Naive thymus-derived CD4-positive, alpha-beta T cell (primary cell): Measurements from ENCODE around the gene CETN1. TPM values are rescaled to one million over a fixed set of nuclear protein-coding genes. Genes with fewer than 3 reads are reported as not detected.

Source experiments
- ATAC-seq: fragments of 150-1000 bp; cut with Tn5 transposase; 2 replicates; pipeline ENCODE4 v1.10.0; 2021; ENCODE audit warnings: mild to moderate bottlenecking, moderate library complexity
- CTCF ChIA-PET: fragments of 350-600 bp; sonication (Branson Sonifier 250); formaldehyde crosslinking; loops from one replicate; lab custom pipeline; 2021; ENCODE audit warnings: antibody characterized with exemption; lab: Charles Lee
- POLR2A ChIA-PET: fragments of 350-600 bp; sonication (Branson Sonifier 250); formaldehyde crosslinking; loops from one replicate; lab custom pipeline; 2021; ENCODE audit warnings: antibody characterized with exemption, inconsistent platforms; lab: Charles Lee
- DNase-seq, 9 donors: peaks; one replicate each; pipeline versions ENCODE4 v3.0.0 to v3.0.0-alpha.2; 2020 to 2022; ENCODE audit warnings: mixed read lengths in 1 of 9
- H3K27ac ChIP-seq: one replicate; pipeline ENCODE4 v1.7.0; 2013; ENCODE audit warnings: mild to moderate bottlenecking, low read depth, low read length, moderate library complexity
- H3K27me3 ChIP-seq, 2 donors: one replicate each; pipeline ENCODE4 v1.7.0; 2013; ENCODE audit warnings: low read length in 2 of 2, mild to moderate bottlenecking in 2 of 2, moderate library complexity in 2 of 2; ENCODE audit not compliant: control insufficient read depth in 2 of 2, insufficient read depth in 2 of 2
- H3K36me3 ChIP-seq, 3 experiments: 1 replicate in 2 of 3; 2 replicates in 1 of 3; pipeline ENCODE4 v1.7.0; 2013; ENCODE audit warnings: low read length in 3 of 3, mild to moderate bottlenecking in 3 of 3, moderate library complexity in 1 of 3; ENCODE audit not compliant: insufficient read depth in 3 of 3, control insufficient read depth in 2 of 3
- H3K4me1 ChIP-seq, 2 donors: one replicate each; pipeline ENCODE4 v1.7.0; 2013; ENCODE audit warnings: low read length in 2 of 2, mild to moderate bottlenecking in 2 of 2, moderate library complexity in 1 of 2; ENCODE audit not compliant: control insufficient read depth in 2 of 2, insufficient read depth in 2 of 2
- H3K4me3 ChIP-seq: 2 replicates; pipeline ENCODE4 v1.7.0; 2013; ENCODE audit warnings: mild to moderate bottlenecking, low read length
- H3K9me3 ChIP-seq, 3 experiments: 1 replicate in 2 of 3; 2 replicates in 1 of 3; pipeline ENCODE4 v1.7.0; 2013; ENCODE audit warnings: low read length in 3 of 3; ENCODE audit not compliant: control insufficient read depth in 2 of 3
- H3K27ac Mint-ChIP-seq, 9 donors: one replicate each; pipeline ENCODE4 v1.8.0; 2020 to 2022; ENCODE audit warnings: mixed read lengths in 9 of 9, mild to moderate bottlenecking in 8 of 9, moderate library complexity in 5 of 9, inconsistent platforms in 2 of 9
- H3K27me3 Mint-ChIP-seq, 5 donors: one replicate each; pipeline ENCODE4 v1.8.0; 2021 to 2022; ENCODE audit warnings: mixed read lengths in 5 of 5, mild to moderate bottlenecking in 1 of 5
- H3K36me3 Mint-ChIP-seq, 5 donors: one replicate each; pipeline ENCODE4 v1.8.0; 2020 to 2022; ENCODE audit warnings: mixed read lengths in 5 of 5, mild to moderate bottlenecking in 3 of 5, inconsistent platforms in 1 of 5
- H3K4me1 Mint-ChIP-seq, 7 donors: one replicate each; pipeline ENCODE4 v1.8.0; 2020 to 2022; ENCODE audit warnings: mixed read lengths in 7 of 7, mild to moderate bottlenecking in 3 of 7, inconsistent platforms in 1 of 7
- H3K4me3 Mint-ChIP-seq, 10 donors: one replicate each; pipeline ENCODE4 v1.8.0; 2020 to 2022; ENCODE audit warnings: mild to moderate bottlenecking in 10 of 10, mixed read lengths in 10 of 10, moderate library complexity in 6 of 10, inconsistent platforms in 2 of 10
- H3K9me3 Mint-ChIP-seq, 11 donors: one replicate each; pipeline ENCODE4 v1.8.0; 2020 to 2022; ENCODE audit warnings: mixed read lengths in 11 of 11, mild to moderate bottlenecking in 4 of 11, inconsistent platforms in 1 of 11, moderate library complexity in 1 of 11
- intact Hi-C, 2 donors: fragments of 100-400 bp; cut with micrococcal nuclease; formaldehyde crosslinking; loops; one replicate each; pipeline ENCODE4 v1.15.1; 2023
- polyA plus RNA-seq, 2 donors: library from polyadenylated mRNA; unstranded; fragments of 300-500 nt; fragmentation: Illumina TruSeq; gene quantifications; one replicate each; pipeline ENCODE4 v1.2.3, GENCODE V29; 2021
- total RNA-seq, 6 experiments: library from RNA in 5 of 6; stranded (reverse) in 5 of 6; gene quantifications; 1 replicate in 5 of 6; 2 replicates in 1 of 6; pipeline ENCODE4 v1.2.3 and lab custom pipeline; 2021 to 2026

Gene CETN1
- total RNA-seq = not detected
- polyA plus RNA-seq = not detected
- total RNA-seq (lab: John Stamatoyannopoulos, UW) = not detected

DNA sequence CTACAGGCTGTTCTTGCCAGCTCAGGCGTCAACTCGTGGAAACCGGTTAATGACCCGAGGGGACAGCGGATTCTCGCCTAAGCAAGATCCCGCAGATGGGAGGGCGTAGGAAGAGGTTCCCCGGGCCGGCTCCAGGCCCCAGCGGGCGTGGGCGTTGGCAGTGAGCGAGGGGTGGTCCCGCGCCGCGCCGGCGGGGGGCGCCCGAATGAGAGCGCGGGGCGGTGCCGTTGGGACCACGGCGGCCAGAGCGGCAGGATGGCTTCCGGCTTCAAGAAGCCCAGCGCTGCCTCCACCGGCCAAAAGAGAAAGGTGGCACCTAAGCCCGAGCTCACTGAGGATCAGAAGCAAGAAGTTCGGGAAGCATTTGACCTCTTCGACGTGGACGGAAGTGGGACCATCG, at the start of gene CETN1:
Gene CETN1 (plus strand): TSS at position 227 of the 400 bp plus-strand sequence. CDS start 29 bp downstream, at position 256.
- Mint-ChIP-seq H3K27me3 (peaks cover 0 to 28% (median 26%) of the 10 kb centered on the region in 5 donors), H3K27ac (no peak within 1 kb of the TSS), H3K4me3 (no peak within 1 kb of the TSS), H3K36me3 (no peaks in the 10 kb centered on the region), H3K9me3 (peaks cover 0 to 3% (median 0%) of the 10 kb centered on the region in 11 donors), H3K4me1 (no peaks in the 10 kb centered on the region)
- CTCF ChIA-PET = no interaction called here
- no peaks in the 10 kb centered on the region for H3K36me3 ChIP-seq
- ATAC-seq (no peak), DNase-seq (no peak)
- POLR2A ChIA-PET = no interaction called here
- intact Hi-C loops = no loop called here
- no peaks in the 10 kb centered on the region for H3K4me1 ChIP-seq
- no peak within 1 kb of the TSS for H3K27ac ChIP-seq
- no peaks in the 10 kb centered on the region for H3K9me3 ChIP-seq
- no peaks in the 10 kb centered on the region for H3K27me3 ChIP-seq
- H3K4me3 ChIP-seq = no peak within 1 kb of the TSS

- no peaks in the 10 kb centered on the region for H3K4me1 Mint-ChIP-seq
- ChIA-PET CTCF (no interaction called here), POLR2A (no interaction called here)
- H3K4me1 ChIP-seq = no peaks in the 10 kb centered on the region
- ATAC-seq (no peak), DNase-seq (no peak)
- intact Hi-C loops = no loop called here
- no peak overlapping the region for H3K27ac Mint-ChIP-seq
- H3K27me3 Mint-ChIP-seq = peaks cover 9 to 22% (median 17%) of the 10 kb centered on the region in 5 donors
- no peaks in the 10 kb centered on the region for H3K27me3 ChIP-seq
- no peak overlapping the region for H3K27ac ChIP-seq
- H3K36me3 ChIP-seq = no peaks in the 10 kb centered on the region
- H3K9me3 Mint-ChIP-seq = peaks cover 0 to 7% (median 0%) of the 10 kb centered on the region in 11 donors
- no peaks in the 10 kb centered on the region for H3K36me3 Mint-ChIP-seq
- H3K4me3 ChIP-seq = no peak overlapping the region
- no peak overlapping the region for H3K4me3 Mint-ChIP-seq
- H3K9me3 ChIP-seq = no peaks in the 10 kb centered on the region
Measured at GRCh38 chr18:532018-532417, 48.2 kb upstream of the CETN1 start.

- no peaks in the 10 kb centered on the region for H3K4me1 Mint-ChIP-seq
- H3K27ac ChIP-seq = no peak overlapping the region
- ChIA-PET POLR2A (no interaction called here), CTCF (no interaction called here)
- no peaks in the 10 kb centered on the region for H3K4me1 ChIP-seq
- ATAC-seq (no peak), DNase-seq (no peak)
- H3K36me3 ChIP-seq = no peaks in the 10 kb centered on the region
- H3K4me3 Mint-ChIP-seq = no peak overlapping the region
- peaks cover 5 to 22% (median 15%) of the 10 kb centered on the region in 5 donors for H3K27me3 Mint-ChIP-seq
- H3K27me3 ChIP-seq = no peaks in the 10 kb centered on the region
- H3K36me3 Mint-ChIP-seq = no peaks in the 10 kb centered on the region
- no peak overlapping the region for H3K4me3 ChIP-seq
- peaks cover 0 to 7% (median 0%) of the 10 kb centered on the region in 11 donors for H3K9me3 Mint-ChIP-seq
- H3K9me3 ChIP-seq = no peaks in the 10 kb centered on the region
- H3K27ac Mint-ChIP-seq = no peak overlapping the region
- intact Hi-C loops = no loop called here
Measured at GRCh38 chr18:532632-533031, 47.5 kb upstream of the CETN1 start.

- no peaks in the 10 kb centered on the region for H3K27me3 ChIP-seq
- CTCF ChIA-PET = no interaction called here
- no peaks in the 10 kb centered on the region for H3K36me3 ChIP-seq
- ATAC-seq = no peak
- no peak overlapping the region for H3K4me3 ChIP-seq
- Mint-ChIP-seq H3K4me1 (no peaks in the 10 kb centered on the region), H3K27ac (no peak overlapping the region), H3K36me3 (no peaks in the 10 kb centered on the region), H3K9me3 (peaks cover 0 to 7% (median 0%) of the 10 kb centered on the region in 11 donors), H3K27me3 (peaks cover 2 to 18% (median 15%) of the 10 kb centered on the region in 5 donors), H3K4me3 (no peak overlapping the region)
- no peaks in the 10 kb centered on the region for H3K4me1 ChIP-seq
- intact Hi-C loops = no loop called here
- DNase-seq = no peak
- H3K9me3 ChIP-seq = no peaks in the 10 kb centered on the region
- H3K27ac ChIP-seq = no peak overlapping the region
- POLR2A ChIA-PET = interaction anchor here (0.6 kb wide), 1 partner anchor 32 kb away, joined by 3 read pairs; no protein-coding TSS in a partner anchor
Measured at GRCh38 chr18:533995-534601, 46.1 kb upstream of the CETN1 start.

- no peak overlapping the region for H3K27ac ChIP-seq
- no peaks in the 10 kb centered on the region for H3K9me3 ChIP-seq
- no peak overlapping the region for H3K27ac Mint-ChIP-seq
- no peaks in the 10 kb centered on the region for H3K36me3 Mint-ChIP-seq
- no peaks in the 10 kb centered on the region for H3K4me1 ChIP-seq
- ChIA-PET CTCF (no interaction called here), POLR2A (no interaction called here)
- H3K27me3 Mint-ChIP-seq = peaks cover 0 to 16% (median 9%) of the 10 kb centered on the region in 5 donors
- DNase-seq (no peak), ATAC-seq (no peak)
- no peak overlapping the region for H3K4me3 ChIP-seq
- no peaks in the 10 kb centered on the region for H3K36me3 ChIP-seq
- H3K27me3 ChIP-seq = no peaks in the 10 kb centered on the region
- intact Hi-C loops = no loop called here
- H3K4me3 Mint-ChIP-seq = no peak overlapping the region
- H3K4me1 Mint-ChIP-seq = no peaks in the 10 kb centered on the region
- H3K9me3 Mint-ChIP-seq = peaks cover 0 to 5% (median 0%) of the 10 kb centered on the region in 11 donors
Measured at GRCh38 chr18:543447-544078, 36.6 kb upstream of the CETN1 start.

GRCh38 chr18:549967-550366, 30.2 kb upstream of the CETN1 start:
- no peak for ATAC-seq
- CTCF ChIA-PET = no interaction called here

More at GRCh38 chr18:549967-550366, 30.2 kb upstream of the CETN1 start:
- peaks cover 4 to 25% (median 21%) of the 10 kb centered on the region in 5 donors for H3K27me3 Mint-ChIP-seq
- Histone ChIP-seq H3K4me3 (no peak overlapping the region), H3K27me3 (peaks cover 0 to 2% of the 10 kb centered on the region in 2 donors), H3K4me1 (no peaks in the 10 kb centered on the region), H3K27ac (no peak overlapping the region), H3K36me3 (no peaks in the 10 kb centered on the region), H3K9me3 (no peaks in the 10 kb centered on the region)
- peaks cover 0 to 3% (median 0%) of the 10 kb centered on the region in 5 donors for H3K36me3 Mint-ChIP-seq
- no peak for DNase-seq
- peaks cover 0 to 10% (median 0%) of the 10 kb centered on the region in 11 donors for H3K9me3 Mint-ChIP-seq
- POLR2A ChIA-PET = no interaction called here
- intact Hi-C loops = no loop called here
- H3K27ac Mint-ChIP-seq = no peak overlapping the region
- H3K4me3 Mint-ChIP-seq = no peak overlapping the region
- H3K4me1 Mint-ChIP-seq = no peaks in the 10 kb centered on the region
